HCT116 (cell line): ENCODE results near the gene USP31. TPM values are rescaled to one million over a fixed set of nuclear protein-coding genes. Genes with fewer than 3 reads are reported as not detected.

ENCODE experiments used
- ATAC-seq: fragments of 200-7000 bp; cut with Tn5 transposase; 2 replicates; pipeline ENCODE4 v1.9.1; 2020; ENCODE audit warnings: mild to moderate bottlenecking, moderate library complexity
- BruUV-seq: library from RNA; stranded (reverse); fragments of 400-500 nt; replicated peaks from 2 replicates; lab custom pipeline; 2021; lab: Mats Ljungman, UMichigan
- CTCF ChIA-PET: fragments of 300-600 bp; sonication (Branson Sonifier 250); formaldehyde crosslinking; loops from one replicate; lab custom pipeline; 2021; ENCODE audit warnings: antibody characterized with exemption; lab: Charles Lee
- POLR2A ChIA-PET: fragments of 300-600, 350-600 bp; sonication (Branson Sonifier 250); formaldehyde crosslinking; loops from one replicate; lab custom pipeline; 2021; ENCODE audit warnings: antibody characterized with exemption; lab: Charles Lee
- RAD21 ChIA-PET, 2 experiments: fragments of 300-600 bp; sonication (Branson Sonifier 250); formaldehyde crosslinking; loops; one replicate each; lab custom pipeline; 2023; ENCODE audit warnings: low total read pairs in 2 of 2; ENCODE audit not compliant: uncharacterized antibody in 2 of 2, unreplicated experiment in 2 of 2, low non-redundant PET in 1 of 2; lab: Charles Lee
- DNase-seq: peaks from one replicate; pipeline ENCODE4 v3.0.0-alpha.2; 2010; ENCODE audit warnings: low read depth, low spot score
- H2AFZ ChIP-seq: fragments of 200-600 bp; shearing (Covaris generic), sonication (generic); 2 replicates; pipeline ENCODE4 v1.6.1; 2017; ENCODE audit warnings: low read depth, mixed run types, mixed read lengths, antibody characterized with exemption, low read length; ENCODE audit not compliant: poor library complexity, severe bottlenecking
- H3K27ac ChIP-seq: 2 replicates; pipeline ENCODE4 v1.5.1; 2012; ENCODE audit warnings: low read depth, low read length
- H3K27me3 ChIP-seq: fragments of 200-600 bp; sonication (generic); 2 replicates; pipeline ENCODE4 v1.6.1; 2016; ENCODE audit warnings: mixed run types, low read length, mixed read lengths; ENCODE audit not compliant: insufficient read depth
- H3K36me3 ChIP-seq, 2 experiments: fragments of 200-500 bp in 1 of 2; fragments of 200-600 bp in 1 of 2; sonication (Bioruptor generic) in 1 of 2; sonication (generic) in 1 of 2; 2 replicates each; pipeline versions ENCODE4 v1.5.1 to v1.6.1; 2014 to 2016; ENCODE audit warnings: low read length in 2 of 2, inconsistent platforms in 1 of 2, mixed read lengths in 1 of 2, mixed run types in 1 of 2; ENCODE audit not compliant: insufficient read depth in 2 of 2, control insufficient read depth in 1 of 2
- H3K4me1 ChIP-seq, 2 experiments: fragments of 200-600 bp in 1 of 2; sonication (generic) in 1 of 2; 2 replicates each; pipeline versions ENCODE4 v1.5.1 to v1.6.1; 2012 to 2017; ENCODE audit warnings: low read length in 2 of 2, inconsistent platforms in 1 of 2, mild to moderate bottlenecking in 1 of 2, mixed read lengths in 1 of 2, mixed run types in 1 of 2, moderate library complexity in 1 of 2; ENCODE audit not compliant: insufficient read depth in 2 of 2, control insufficient read depth in 1 of 2
- H3K4me2 ChIP-seq: fragments of 200-600 bp; sonication (generic); 2 replicates; pipeline ENCODE4 v1.6.1; 2017; ENCODE audit warnings: mixed run types, low read length, mixed read lengths
- H3K4me3 ChIP-seq, 2 experiments: fragments of 200-600 bp in 1 of 2; sonication (generic) in 1 of 2; replicated peaks in 1 of 2; 2 replicates each; pipeline ENCODE4 v1.5.1; 2011 to 2016; ENCODE audit warnings: low read length in 2 of 2, control low read depth in 1 of 2, low read depth in 1 of 2, mild to moderate bottlenecking in 1 of 2, mixed read lengths in 1 of 2, mixed run types in 1 of 2
- H3K79me2 ChIP-seq: fragments of 200-600 bp; sonication (generic); 2 replicates; pipeline ENCODE4 v1.6.1; 2017; ENCODE audit warnings: mild to moderate bottlenecking, mixed run types, low read length, moderate library complexity, mixed read lengths; ENCODE audit not compliant: insufficient read depth
- H3K9ac ChIP-seq: fragments of 200-600 bp; sonication (generic); 2 replicates; pipeline ENCODE4 v1.6.1; 2016; ENCODE audit warnings: low read length, mixed read lengths
- H3K9me2 ChIP-seq: fragments of 200-600 bp; sonication (generic), shearing (Covaris generic); 2 replicates; pipeline ENCODE4 v1.6.1; 2017; ENCODE audit warnings: mixed run types, mild to moderate bottlenecking, moderate library complexity; ENCODE audit not compliant: insufficient read depth
- H3K9me3 ChIP-seq, 2 experiments: fragments of 200-500 bp in 1 of 2; fragments of 200-600 bp in 1 of 2; sonication (Bioruptor generic) in 1 of 2; sonication (generic) in 1 of 2; 2 replicates each; pipeline ENCODE4 v1.6.1; 2014 to 2017; ENCODE audit warnings: low read length in 2 of 2, mixed read lengths in 2 of 2, inconsistent platforms in 1 of 2, low read depth in 1 of 2, mild to moderate bottlenecking in 1 of 2, mixed run types in 1 of 2, moderate library complexity in 1 of 2; ENCODE audit not compliant: control insufficient read depth in 1 of 2, insufficient read depth in 1 of 2
- H4K20me1 ChIP-seq: fragments of 200-600 bp; sonication (generic), shearing (Covaris generic); 2 replicates; pipeline ENCODE4 v1.6.1; 2017; ENCODE audit warnings: mixed run types, mild to moderate bottlenecking, moderate library complexity; ENCODE audit not compliant: insufficient read depth
- ATF3 ChIP-seq: IDR thresholded peaks from 2 replicates; pipeline ENCODE4 v1.6.1; 2012
- CEBPB ChIP-seq: IDR thresholded peaks from 2 replicates; pipeline ENCODE4 v1.6.1; 2012; ENCODE audit warnings: low read depth
- EGR1 ChIP-seq: IDR thresholded peaks from 2 replicates; pipeline ENCODE4 v1.6.1; 2012; ENCODE audit warnings: low read depth
- ELF1 ChIP-seq: IDR thresholded peaks from 2 replicates; pipeline ENCODE4 v1.6.1; 2012; ENCODE audit warnings: low read depth, borderline replicate concordance
- EZH2 ChIP-seq: fragments of 200-600 bp; sonication (generic); IDR thresholded peaks from 2 replicates; pipeline ENCODE4 v1.6.1; 2017; ENCODE audit warnings: antibody characterized with exemption, mixed run types
- EZH2phosphoT487 ChIP-seq: fragments of 200-600 bp; IDR thresholded peaks from 2 replicates; pipeline ENCODE4 v1.6.1; 2018; ENCODE audit warnings: antibody characterized with exemption, borderline replicate concordance
- FOSL1 ChIP-seq: IDR thresholded peaks from 2 replicates; pipeline ENCODE4 v1.6.1; 2012; ENCODE audit warnings: low read depth
- JUND ChIP-seq: IDR thresholded peaks from 2 replicates; pipeline ENCODE4 v1.6.1; 2012
- POLR2A ChIP-seq: IDR thresholded peaks from 2 replicates; pipeline ENCODE4 v1.7.0; 2011; ENCODE audit warnings: borderline replicate concordance; ENCODE audit not compliant: insufficient read depth, insufficient read length; ENCODE audit errors: extremely low read depth
- RAD21 ChIP-seq: IDR thresholded peaks from 2 replicates; pipeline ENCODE4 v1.6.1; 2012; ENCODE audit warnings: low read depth, mild to moderate bottlenecking
- SP1 ChIP-seq: IDR thresholded peaks from 2 replicates; pipeline ENCODE4 v1.6.1; 2012; ENCODE audit warnings: low read depth
- TCF7L2 ChIP-seq: IDR thresholded peaks from 2 replicates; pipeline ENCODE4 v1.7.0; 2011; ENCODE audit warnings: borderline replicate concordance, inconsistent platforms; ENCODE audit not compliant: insufficient read depth, insufficient read length; ENCODE audit errors: extremely low read depth
- YY1 ChIP-seq: IDR thresholded peaks from 2 replicates; pipeline ENCODE4 v1.6.1; 2011; ENCODE audit warnings: low read length, low read depth, moderate library complexity, mild to moderate bottlenecking; ENCODE audit not compliant: insufficient replicate concordance; ENCODE audit errors: extremely low read depth
- intact Hi-C: fragments of 100-400 bp; cut with micrococcal nuclease; formaldehyde crosslinking; loops from 2 replicates; pipeline ENCODE4 v1.10.0; 2022
- total RNA-seq: library from RNA; stranded (reverse); gene quantifications from one replicate; pipeline ENCODE4 v1.2.1, GENCODE V29; 2021; ENCODE audit not compliant: unreplicated experiment
- TF ChIP-seq, protein P1 (sequence below), 3 experiments: fragments of 200-600 bp in 1 of 3; sonication (generic) in 1 of 3; IDR thresholded peaks in 2 of 3; conservative IDR thresholded peaks in 1 of 3; 2 replicates each; pipeline ENCODE4 v1.5.1; 2012 to 2017; ENCODE audit warnings: low read depth in 2 of 3, low read length in 2 of 3, antibody characterized with exemption in 1 of 3, borderline replicate concordance in 1 of 3, control low read depth in 1 of 3, mild to moderate bottlenecking in 1 of 3, mixed read lengths in 1 of 3, mixed run types in 1 of 3, moderate library complexity in 1 of 3; ENCODE audit not compliant: insufficient read depth in 1 of 3
- TF ChIP-seq, protein P2 (sequence below): IDR thresholded peaks from 2 replicates; pipeline ENCODE4 v1.6.1; 2012; ENCODE audit warnings: low read depth

The USP31 gene
- total RNA-seq, 1 experiment from 2014 or later: 12.2 TPM

- peaks cover 0 to 17% of the 10 kb centered on the region in 2 experiments; a peak in 2 of 4 replicates for H3K4me1 ChIP-seq
- H3K4me3 ChIP-seq: no peak overlapping the region
- H2AFZ ChIP-seq: no peak overlapping the region
- H3K9me3 ChIP-seq: no peaks in the 10 kb centered on the region
- no TSS peak for BruUV-seq
- ATAC-seq: no peak
- H3K27ac ChIP-seq: no peak overlapping the region
- POLR2A ChIA-PET: no interaction called here
- TF ChIP-seq ATF3 (no peak), JUND (no peak), CEBPB (no peak), EZH2phosphoT487 (no peak), SP1 (no peak), POLR2A (no peak), ELF1 (no peak), FOSL1 (no peak)
- TF ChIP-seq, all 23 proteins: peak for 0
- ChIA-PET RAD21 (no interaction called here), CTCF (interaction anchor here (1.2 kb wide), 1 partner anchor 315 kb away, joined by 3 read pairs; no protein-coding TSS in a partner anchor)
- Histone ChIP-seq H3K4me2 (no peak overlapping the region), H3K9ac (no peak overlapping the region), H3K79me2 (peaks cover 82% of the 10 kb centered on the region), H3K36me3 (no peaks in the 10 kb centered on the region), H4K20me1 (no peaks in the 10 kb centered on the region), H3K9me2 (no peaks in the 10 kb centered on the region), H3K27me3 (no peaks in the 10 kb centered on the region)
- intact Hi-C loops: no loop called here
- no peak for DNase-seq
Measured at GRCh38 chr16:23120562-23120961, 28.7 kb downstream of the USP31 start.

- intact Hi-C loops: no loop called here
- POLR2A ChIA-PET: no interaction called here
- RAD21 ChIA-PET: no interaction called here
- Histone ChIP-seq H3K4me1 (peaks cover 0 to 9% of the 10 kb centered on the region in 2 experiments; a peak in 2 of 4 replicates), H3K9me2 (no peaks in the 10 kb centered on the region), H3K79me2 (peaks cover 83% of the 10 kb centered on the region), H3K27me3 (no peaks in the 10 kb centered on the region), H3K9ac (no peak overlapping the region), H4K20me1 (no peaks in the 10 kb centered on the region), H3K4me2 (no peak overlapping the region), H3K36me3 (no peaks in the 10 kb centered on the region), H3K9me3 (no peaks in the 10 kb centered on the region), H2AFZ (no peak overlapping the region), H3K4me3 (no peak overlapping the region), H3K27ac (no peak overlapping the region)
- no peak for DNase-seq
- no peak for ATAC-seq
- BruUV-seq: no TSS peak
- CTCF ChIA-PET: interaction anchor here (1.2 kb wide), 1 partner anchor 316 kb away, joined by 3 read pairs; no protein-coding TSS in a partner anchor
- TF ChIP-seq EGR1 (no peak), ELF1 (no peak), EZH2 (no peak), RAD21 (no peak), YY1 (no peak), ATF3 (no peak), SP1 (no peak), FOSL1 (no peak), TCF7L2 (no peak)
- TF ChIP-seq, protein P1, sequence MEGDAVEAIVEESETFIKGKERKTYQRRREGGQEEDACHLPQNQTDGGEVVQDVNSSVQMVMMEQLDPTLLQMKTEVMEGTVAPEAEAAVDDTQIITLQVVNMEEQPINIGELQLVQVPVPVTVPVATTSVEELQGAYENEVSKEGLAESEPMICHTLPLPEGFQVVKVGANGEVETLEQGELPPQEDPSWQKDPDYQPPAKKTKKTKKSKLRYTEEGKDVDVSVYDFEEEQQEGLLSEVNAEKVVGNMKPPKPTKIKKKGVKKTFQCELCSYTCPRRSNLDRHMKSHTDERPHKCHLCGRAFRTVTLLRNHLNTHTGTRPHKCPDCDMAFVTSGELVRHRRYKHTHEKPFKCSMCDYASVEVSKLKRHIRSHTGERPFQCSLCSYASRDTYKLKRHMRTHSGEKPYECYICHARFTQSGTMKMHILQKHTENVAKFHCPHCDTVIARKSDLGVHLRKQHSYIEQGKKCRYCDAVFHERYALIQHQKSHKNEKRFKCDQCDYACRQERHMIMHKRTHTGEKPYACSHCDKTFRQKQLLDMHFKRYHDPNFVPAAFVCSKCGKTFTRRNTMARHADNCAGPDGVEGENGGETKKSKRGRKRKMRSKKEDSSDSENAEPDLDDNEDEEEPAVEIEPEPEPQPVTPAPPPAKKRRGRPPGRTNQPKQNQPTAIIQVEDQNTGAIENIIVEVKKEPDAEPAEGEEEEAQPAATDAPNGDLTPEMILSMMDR (IDR thresholded peaks at IDR 0.05 in 2 of 3, conservative IDR thresholded peaks at IDR 0.05 in 1 of 3; ENCODE audit: borderline replicate concordance in 1 of 3, insufficient read depth in 1 of 3, low read depth in 2 of 3, low read length in 2 of 3): no peak
- TF ChIP-seq, protein P2, sequence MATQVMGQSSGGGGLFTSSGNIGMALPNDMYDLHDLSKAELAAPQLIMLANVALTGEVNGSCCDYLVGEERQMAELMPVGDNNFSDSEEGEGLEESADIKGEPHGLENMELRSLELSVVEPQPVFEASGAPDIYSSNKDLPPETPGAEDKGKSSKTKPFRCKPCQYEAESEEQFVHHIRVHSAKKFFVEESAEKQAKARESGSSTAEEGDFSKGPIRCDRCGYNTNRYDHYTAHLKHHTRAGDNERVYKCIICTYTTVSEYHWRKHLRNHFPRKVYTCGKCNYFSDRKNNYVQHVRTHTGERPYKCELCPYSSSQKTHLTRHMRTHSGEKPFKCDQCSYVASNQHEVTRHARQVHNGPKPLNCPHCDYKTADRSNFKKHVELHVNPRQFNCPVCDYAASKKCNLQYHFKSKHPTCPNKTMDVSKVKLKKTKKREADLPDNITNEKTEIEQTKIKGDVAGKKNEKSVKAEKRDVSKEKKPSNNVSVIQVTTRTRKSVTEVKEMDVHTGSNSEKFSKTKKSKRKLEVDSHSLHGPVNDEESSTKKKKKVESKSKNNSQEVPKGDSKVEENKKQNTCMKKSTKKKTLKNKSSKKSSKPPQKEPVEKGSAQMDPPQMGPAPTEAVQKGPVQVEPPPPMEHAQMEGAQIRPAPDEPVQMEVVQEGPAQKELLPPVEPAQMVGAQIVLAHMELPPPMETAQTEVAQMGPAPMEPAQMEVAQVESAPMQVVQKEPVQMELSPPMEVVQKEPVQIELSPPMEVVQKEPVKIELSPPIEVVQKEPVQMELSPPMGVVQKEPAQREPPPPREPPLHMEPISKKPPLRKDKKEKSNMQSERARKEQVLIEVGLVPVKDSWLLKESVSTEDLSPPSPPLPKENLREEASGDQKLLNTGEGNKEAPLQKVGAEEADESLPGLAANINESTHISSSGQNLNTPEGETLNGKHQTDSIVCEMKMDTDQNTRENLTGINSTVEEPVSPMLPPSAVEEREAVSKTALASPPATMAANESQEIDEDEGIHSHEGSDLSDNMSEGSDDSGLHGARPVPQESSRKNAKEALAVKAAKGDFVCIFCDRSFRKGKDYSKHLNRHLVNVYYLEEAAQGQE: no peak
Measured at GRCh38 chr16:23119570-23119969, 29.7 kb downstream of the USP31 start.
